Activated B cell treated with CpG ODN at 0.5 μM for 24 hours (primary cell): ENCODE results near the gene ACYP1. TPM values are rescaled to one million over a fixed set of nuclear protein-coding genes. Genes with fewer than 3 reads are reported as not detected.

Experiments used
- ATAC-seq: fragments of 200-7000 bp; cut with Tn5 transposase; one replicate; pipeline ENCODE4 v1.10.0; 2021; ENCODE audit warnings: low read depth, mild to moderate bottlenecking, moderate library complexity
- CTCF ChIA-PET: fragments of 350-600 bp; sonication (Branson Sonifier 250); formaldehyde crosslinking; loops from one replicate; lab custom pipeline; 2021; ENCODE audit warnings: antibody characterized with exemption; lab: Charles Lee
- POLR2A ChIA-PET: fragments of 350-600 bp; sonication (Branson Sonifier 250); formaldehyde crosslinking; loops from one replicate; lab custom pipeline; 2021; ENCODE audit warnings: antibody characterized with exemption; lab: Charles Lee
- DNase-seq: peaks from one replicate; pipeline ENCODE4 v3.0.0; 2022
- H3K27ac Mint-ChIP-seq: one replicate; pipeline ENCODE4 v1.8.0; 2020; ENCODE audit warnings: mixed read lengths
- H3K27me3 Mint-ChIP-seq: one replicate; pipeline ENCODE4 v1.8.0; 2021; ENCODE audit warnings: mixed read lengths
- H3K36me3 Mint-ChIP-seq: one replicate; pipeline ENCODE4 v1.8.0; 2021; ENCODE audit warnings: low read depth, mixed read lengths
- H3K4me1 Mint-ChIP-seq: one replicate; pipeline ENCODE4 v1.8.0; 2021; ENCODE audit warnings: mixed read lengths
- H3K4me3 Mint-ChIP-seq: one replicate; pipeline ENCODE4 v1.8.0; 2020; ENCODE audit warnings: mild to moderate bottlenecking, mixed read lengths
- H3K9me3 Mint-ChIP-seq: one replicate; pipeline ENCODE4 v1.8.0; 2020; ENCODE audit warnings: mixed read lengths
- CTCF ChIP-seq: fragments of 200-600 bp; IDR thresholded peaks from one replicate; pipeline ENCODE4 v1.8.0; 2022; ENCODE audit warnings: antibody characterized with exemption, mild to moderate bottlenecking
- intact Hi-C: fragments of 100-400 bp; cut with micrococcal nuclease; formaldehyde crosslinking; loops from one replicate; pipeline ENCODE4 v1.15.1; 2024
- total RNA-seq: library from RNA; stranded (reverse); gene quantifications from 2 replicates; pipeline ENCODE4 v1.2.3, GENCODE V29; 2022

Gene ACYP1
- total RNA-seq, 1 donor from 2014 or later, result 25.9 TPM

GRCh38 chr14:75046275-75046674, 17.5 kb downstream of the ACYP1 start:
- ATAC-seq, result no peak
- ChIA-PET POLR2A (no interaction called here), CTCF (no interaction called here)
- H3K27ac Mint-ChIP-seq, result no peak overlapping the region
- intact Hi-C loops, result no loop called here
- no peaks in the 10 kb centered on the region for H3K9me3 Mint-ChIP-seq
- H3K36me3 Mint-ChIP-seq, result peaks cover 23% of the 10 kb centered on the region
- no peak for TF ChIP-seq CTCF
- H3K27me3 Mint-ChIP-seq, result no peaks in the 10 kb centered on the region
- H3K4me3 Mint-ChIP-seq, result no peak overlapping the region
- H3K4me1 Mint-ChIP-seq, result peaks cover 33% of the 10 kb centered on the region
- no peak for DNase-seq

- intact Hi-C loops, result no loop called here
- H3K4me1 Mint-ChIP-seq, result peaks cover 21% of the 10 kb centered on the region
- POLR2A ChIA-PET, result interaction anchor here (0.5 kb wide), 1 partner anchor 282 kb away, joined by 3 read pairs; no protein-coding TSS in a partner anchor
- DNase-seq, result no peak
- TF ChIP-seq CTCF, result no peak
- no peak for ATAC-seq
- H3K9me3 Mint-ChIP-seq, result no peaks in the 10 kb centered on the region
- CTCF ChIA-PET, result interaction anchor here (1.7 kb wide), 1 partner anchor 43 kb away, joined by 4 read pairs; no protein-coding TSS in a partner anchor
- no peaks in the 10 kb centered on the region for H3K27me3 Mint-ChIP-seq
- peaks cover 29% of the 10 kb centered on the region for H3K36me3 Mint-ChIP-seq
- no peak overlapping the region for H3K27ac Mint-ChIP-seq
- no peak overlapping the region for H3K4me3 Mint-ChIP-seq
These were observed 19.1 kb downstream of the ACYP1 start for GRCh38 chr14:75044752-75045151.

- Mint-ChIP-seq H3K36me3 (peaks cover 28% of the 10 kb centered on the region), H3K27ac (no peak overlapping the region), H3K27me3 (no peaks in the 10 kb centered on the region), H3K9me3 (no peaks in the 10 kb centered on the region), H3K4me3 (no peak overlapping the region), H3K4me1 (peaks cover 18% of the 10 kb centered on the region)
- no peak for DNase-seq
- CTCF ChIA-PET, result interaction anchor here (1.7 kb wide), 1 partner anchor 44 kb away, joined by 4 read pairs; no protein-coding TSS in a partner anchor
- POLR2A ChIA-PET, result interaction anchor here (0.5 kb wide), 1 partner anchor 282 kb away, joined by 3 read pairs; no protein-coding TSS in a partner anchor
- ATAC-seq, result no peak
- intact Hi-C loops, result no loop called here
- TF ChIP-seq CTCF, result no peak
These were observed 19.5 kb downstream of the ACYP1 start for GRCh38 chr14:75044322-75044721.

DNA sequence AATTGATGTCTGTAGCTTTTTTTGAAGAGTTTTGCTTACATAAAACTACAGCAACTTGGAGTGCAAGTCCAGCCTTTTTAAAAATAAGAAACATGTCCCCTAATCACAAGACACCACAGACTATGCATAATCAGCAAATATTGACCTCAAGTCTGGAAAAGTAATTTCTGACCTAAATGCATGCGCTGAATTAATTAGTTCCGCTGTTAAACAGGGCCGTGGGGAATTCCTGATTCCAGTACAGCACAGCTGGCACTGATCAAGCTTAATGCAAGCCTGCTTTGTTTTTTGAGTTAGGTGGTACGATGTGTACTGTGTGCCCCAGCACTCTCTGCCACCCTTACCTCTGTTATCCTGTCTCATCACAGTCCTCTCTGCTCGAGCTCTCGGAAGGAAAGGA, 21.8 kb downstream of the ACYP1 start:
- ChIA-PET CTCF (no interaction called here), POLR2A (no interaction called here)
- Mint-ChIP-seq H3K4me1 (peaks cover 17% of the 10 kb centered on the region), H3K4me3 (no peak overlapping the region), H3K27me3 (no peaks in the 10 kb centered on the region), H3K27ac (no peak overlapping the region), H3K9me3 (no peaks in the 10 kb centered on the region), H3K36me3 (peaks cover 37% of the 10 kb centered on the region)
- TF ChIP-seq CTCF, result no peak
- DNase-seq (no peak), ATAC-seq (no peak)
- intact Hi-C loops, result no loop called here

DNA sequence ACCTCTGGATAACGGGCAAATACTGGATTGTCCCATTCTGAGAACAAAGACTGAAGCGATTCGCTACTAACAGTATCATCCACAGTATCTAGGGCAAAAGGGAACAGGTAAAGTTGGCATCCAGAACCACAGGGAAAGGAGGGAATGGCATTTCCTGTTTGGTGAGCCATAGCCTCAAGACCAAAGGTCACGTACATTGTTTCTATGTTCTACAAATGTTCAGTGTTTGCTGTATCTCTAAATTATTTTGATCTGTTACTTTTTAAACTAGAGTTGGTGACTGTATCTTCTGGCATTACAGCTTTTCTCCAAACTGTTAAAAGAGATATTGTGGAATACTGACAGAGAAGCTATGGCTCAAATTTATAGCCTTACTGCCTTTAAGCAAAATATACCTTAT, 22.2 kb downstream of the ACYP1 start:
- Mint-ChIP-seq H3K36me3 (peaks cover 39% of the 10 kb centered on the region), H3K27me3 (no peaks in the 10 kb centered on the region), H3K27ac (no peak overlapping the region), H3K4me3 (no peak overlapping the region), H3K9me3 (no peaks in the 10 kb centered on the region), H3K4me1 (peaks cover 17% of the 10 kb centered on the region)
- no peak for TF ChIP-seq CTCF
- ChIA-PET CTCF (no interaction called here), POLR2A (no interaction called here)
- DNase-seq (no peak), ATAC-seq (no peak)
- intact Hi-C loops, result no loop called here
